Right atrium auricular region (tissue), 2 donors: Measurements from ENCODE around the gene ZNF146. TPM values are rescaled to one million over a fixed set of nuclear protein-coding genes. Genes with fewer than 3 reads are reported as not detected.
A peak's percentile ranks its signal among the peaks of the same experiment; 100 is the strongest.

ENCODE experiments used
- DNase-seq: peaks from one replicate; pipeline ENCODE4 v3.0.0-alpha.2; 2019; ENCODE audit warnings: low spot score
- H3K27ac ChIP-seq, 2 donors: fragments of 200-600 bp; sonication (generic); 1 replicate in 1 of 2; 2 replicates in 1 of 2; pipeline ENCODE4 v1.5.1; 2016 to 2019
- H3K27me3 ChIP-seq, 2 donors: fragments of 200-600 bp; sonication (generic); one replicate each; pipeline versions ENCODE4 v1.5.1 to v1.6.0; 2017 to 2019
- H3K36me3 ChIP-seq: fragments of 200-600 bp; sonication (generic); one replicate; pipeline ENCODE4 v1.5.1; 2016
- H3K4me1 ChIP-seq, 2 donors: fragments of 200-600 bp; sonication (generic); one replicate each; pipeline versions ENCODE4 v1.5.1 to v1.6.0; 2017 to 2019
- H3K4me3 ChIP-seq, 2 donors: fragments of 200-600 bp; sonication (generic); 1 replicate in 1 of 2; 2 replicates in 1 of 2; pipeline ENCODE4 v1.5.1; 2017 to 2019; ENCODE audit warnings: mild to moderate bottlenecking in 1 of 2, moderate library complexity in 1 of 2
- H3K9me3 ChIP-seq, 2 donors: fragments of 200-600 bp; sonication (generic); one replicate each; pipeline ENCODE4 v1.5.1; 2019
- total RNA-seq, 2 donors: library from RNA; depleted of rRNA; stranded (reverse); fragments of >200 nt; gene quantifications; one replicate each; pipeline ENCODE4 v1.1.0, GENCODE V29; 2016
- TF ChIP-seq, protein P1 (sequence below), 2 donors: fragments of 200-600 bp; sonication (generic); IDR thresholded peaks; one replicate each; pipeline ENCODE4 v1.5.1; 2019; ENCODE audit warnings: antibody characterized with exemption in 2 of 2

ZNF146 gene
- total RNA-seq, 2 donors from 2014 or later = 46.2 to 48.0 TPM

DNA sequence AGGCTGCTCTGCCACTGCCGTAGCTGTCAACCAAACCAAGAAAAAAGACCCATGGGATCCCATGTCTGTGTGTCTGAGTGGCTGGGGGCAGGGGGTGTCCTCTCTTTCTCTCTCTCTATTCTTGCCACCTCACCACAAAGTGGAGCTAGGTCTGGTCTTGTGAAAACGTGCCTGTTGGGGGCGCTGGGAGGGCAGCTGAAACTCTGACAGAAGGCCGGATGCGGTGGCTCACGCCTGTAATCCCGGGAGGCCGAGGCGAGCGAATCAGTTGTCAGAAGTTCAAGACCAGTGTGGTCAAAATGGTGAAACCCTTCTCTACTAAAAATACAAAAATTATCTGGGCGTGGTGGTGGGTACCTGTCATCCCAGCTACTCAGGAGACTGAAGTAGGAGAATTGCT is 29.2 kb downstream of the ZNF146 start:
- no peak for DNase-seq
- Histone ChIP-seq H3K4me1 (peaks cover 0 to 14% of the 10 kb centered on the region in 2 donors), H3K4me3 (no peak overlapping the region), H3K36me3 (no peaks in the 10 kb centered on the region), H3K27ac (no peak overlapping the region), H3K27me3 (no peaks in the 10 kb centered on the region), H3K9me3 (no peaks in the 10 kb centered on the region)
- TF ChIP-seq, protein P1, sequence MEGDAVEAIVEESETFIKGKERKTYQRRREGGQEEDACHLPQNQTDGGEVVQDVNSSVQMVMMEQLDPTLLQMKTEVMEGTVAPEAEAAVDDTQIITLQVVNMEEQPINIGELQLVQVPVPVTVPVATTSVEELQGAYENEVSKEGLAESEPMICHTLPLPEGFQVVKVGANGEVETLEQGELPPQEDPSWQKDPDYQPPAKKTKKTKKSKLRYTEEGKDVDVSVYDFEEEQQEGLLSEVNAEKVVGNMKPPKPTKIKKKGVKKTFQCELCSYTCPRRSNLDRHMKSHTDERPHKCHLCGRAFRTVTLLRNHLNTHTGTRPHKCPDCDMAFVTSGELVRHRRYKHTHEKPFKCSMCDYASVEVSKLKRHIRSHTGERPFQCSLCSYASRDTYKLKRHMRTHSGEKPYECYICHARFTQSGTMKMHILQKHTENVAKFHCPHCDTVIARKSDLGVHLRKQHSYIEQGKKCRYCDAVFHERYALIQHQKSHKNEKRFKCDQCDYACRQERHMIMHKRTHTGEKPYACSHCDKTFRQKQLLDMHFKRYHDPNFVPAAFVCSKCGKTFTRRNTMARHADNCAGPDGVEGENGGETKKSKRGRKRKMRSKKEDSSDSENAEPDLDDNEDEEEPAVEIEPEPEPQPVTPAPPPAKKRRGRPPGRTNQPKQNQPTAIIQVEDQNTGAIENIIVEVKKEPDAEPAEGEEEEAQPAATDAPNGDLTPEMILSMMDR (IDR thresholded peaks at IDR 0.05) = no peak

DNA sequence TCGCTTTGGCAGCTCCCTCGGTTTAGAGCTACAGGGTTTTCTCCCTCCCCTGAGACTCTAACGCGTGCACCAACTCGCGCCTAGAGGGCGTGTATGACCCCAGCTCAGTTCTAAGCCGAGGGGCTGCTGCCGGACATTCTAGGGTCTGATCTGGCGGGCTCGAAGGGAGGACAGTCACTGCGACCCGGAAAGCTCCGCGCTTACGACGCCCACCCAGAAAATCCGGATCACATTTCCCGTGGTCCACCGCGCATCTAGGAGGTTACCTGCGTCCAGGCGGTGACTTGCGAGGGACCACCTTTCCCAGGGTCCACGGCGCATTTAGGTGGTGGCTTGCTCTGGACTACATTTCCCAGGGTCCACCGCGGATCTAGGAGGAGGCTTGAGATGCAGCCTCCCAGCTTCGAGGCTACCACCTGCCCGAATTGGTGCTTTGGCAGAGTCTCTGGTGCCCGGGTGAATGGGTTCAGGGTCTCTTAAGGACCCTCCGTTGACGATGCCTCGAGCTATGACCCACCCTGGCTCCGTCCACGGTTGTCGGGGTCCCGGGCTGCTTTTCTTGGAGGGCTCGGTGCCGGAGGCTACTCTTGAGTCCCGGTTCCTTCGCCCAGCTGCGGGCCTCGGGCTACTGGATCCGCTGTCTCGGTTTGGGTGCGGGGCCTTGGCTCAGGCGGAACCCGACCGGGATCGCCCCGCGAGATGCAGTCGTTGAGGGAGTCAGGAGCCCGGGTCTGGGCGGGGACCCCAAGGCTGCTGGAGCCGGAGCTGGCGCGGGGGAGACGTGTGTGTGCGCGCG is 30.5 kb downstream of the ZNF146 start:
- TF ChIP-seq, protein P1 (IDR thresholded peaks at IDR 0.05) = no peak
- Histone ChIP-seq H3K36me3 (no peaks in the 10 kb centered on the region), H3K9me3 (no peaks in the 10 kb centered on the region), H3K27ac (no peak overlapping the region), H3K4me3 (peak overlapping the region; percentile 39 to 57), H3K27me3 (no peaks in the 10 kb centered on the region), H3K4me1 (peaks cover 0 to 14% of the 10 kb centered on the region in 2 donors)
- no peak for DNase-seq

DNA sequence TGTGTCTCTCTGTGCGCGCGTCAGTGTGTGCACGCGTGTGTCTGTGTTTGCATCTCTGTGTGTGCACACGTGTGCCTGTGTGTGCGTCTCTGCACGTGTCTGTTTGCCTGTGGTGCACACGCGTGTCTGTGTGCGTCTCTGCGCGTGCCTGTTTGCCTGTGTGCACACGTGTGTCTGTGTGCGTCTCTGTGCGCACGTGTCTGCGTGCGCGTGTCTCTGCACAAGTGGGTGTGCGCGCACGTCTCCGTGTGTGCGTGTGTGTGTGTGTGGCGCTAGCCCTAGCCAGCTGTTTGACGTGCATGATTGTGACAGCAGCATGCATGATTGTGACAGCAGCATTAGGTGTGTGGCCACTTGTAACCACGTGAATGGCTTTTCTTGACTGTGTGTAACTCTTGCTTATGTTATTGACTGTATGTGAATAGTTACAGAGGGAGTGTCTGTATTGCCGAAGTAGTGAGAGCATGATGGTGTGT is 31.1 kb downstream of the ZNF146 start:
- DNase-seq = no peak
- H3K36me3 ChIP-seq = no peaks in the 10 kb centered on the region
- H3K4me3 ChIP-seq = peak overlapping the region; percentile 39 to 57
- H3K27ac ChIP-seq = no peak overlapping the region
- TF ChIP-seq, protein P1 (IDR thresholded peaks at IDR 0.05) = no peak
- no peaks in the 10 kb centered on the region for H3K27me3 ChIP-seq
- H3K4me1 ChIP-seq = peaks cover 0 to 14% of the 10 kb centered on the region in 2 donors
- no peaks in the 10 kb centered on the region for H3K9me3 ChIP-seq

DNA sequence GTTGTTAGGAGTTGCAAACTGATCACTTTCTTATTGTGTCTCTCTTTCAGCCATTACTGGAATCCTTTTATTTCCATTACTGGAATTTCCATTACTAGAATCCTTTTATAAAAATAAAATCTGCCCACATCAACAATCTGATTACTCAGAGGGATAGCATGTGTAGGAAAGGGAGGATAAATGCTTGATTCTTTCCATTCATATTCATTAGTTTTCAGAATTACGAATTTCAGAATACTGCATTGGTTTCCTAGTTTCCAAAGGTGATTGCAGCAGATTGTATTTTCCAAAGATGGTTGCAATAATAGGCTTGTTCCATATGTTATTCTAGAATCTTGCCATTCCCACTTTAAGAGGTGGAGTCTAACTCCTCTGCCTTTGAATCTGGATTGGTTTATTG is 37.1 kb downstream of the ZNF146 start:
- no peak overlapping the region for H3K27ac ChIP-seq
- H3K36me3 ChIP-seq = no peaks in the 10 kb centered on the region
- no peak overlapping the region for H3K4me3 ChIP-seq
- no peaks in the 10 kb centered on the region for H3K9me3 ChIP-seq
- TF ChIP-seq, protein P1 (IDR thresholded peaks at IDR 0.05) = no peak
- no peak for DNase-seq
- H3K4me1 ChIP-seq = peaks cover 0 to 4% of the 10 kb centered on the region in 2 donors
- no peaks in the 10 kb centered on the region for H3K27me3 ChIP-seq

DNA sequence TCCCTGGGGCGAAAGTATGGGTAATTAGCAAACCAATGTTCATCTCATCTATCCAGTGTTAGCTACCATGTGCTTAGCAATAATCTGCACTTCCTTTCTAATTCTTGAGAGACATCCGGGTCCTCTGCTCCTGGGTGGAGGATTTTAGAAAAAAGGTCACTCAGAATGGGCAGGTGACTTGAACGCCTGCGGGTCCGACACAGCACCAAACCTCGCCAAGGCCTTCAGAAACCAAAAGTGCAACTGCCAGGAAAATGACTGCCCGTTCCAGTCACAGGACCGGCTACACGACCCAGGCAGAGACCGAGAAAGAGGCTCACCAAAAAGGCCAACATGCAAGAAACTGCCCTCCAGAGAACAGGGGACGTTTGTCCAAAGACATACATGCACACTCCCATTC is 39.9 kb downstream of the ZNF146 start:
- Histone ChIP-seq H3K4me3 (no peak overlapping the region), H3K27me3 (no peaks in the 10 kb centered on the region), H3K36me3 (no peaks in the 10 kb centered on the region), H3K27ac (no peak overlapping the region), H3K9me3 (no peaks in the 10 kb centered on the region), H3K4me1 (peaks cover 0 to 13% of the 10 kb centered on the region in 2 donors)
- no peak for DNase-seq
- TF ChIP-seq, protein P1 (IDR thresholded peaks at IDR 0.05) = no peak
